K562 (cell line): ENCODE data around the gene PRICKLE2. TPM values are rescaled to one million over a fixed set of nuclear protein-coding genes. Genes with fewer than 3 reads are reported as not detected.
A peak's percentile ranks its signal among the peaks of the same experiment; 100 is the strongest.

Experiments
- ATAC-seq: fragments of 200-7000 bp; cut with Tn5 transposase; 3 replicates; pipeline ENCODE4 v1.9.1; 2020; ENCODE audit warnings: moderate library complexity
- BruUV-seq: library from RNA; stranded (reverse); fragments of 400-500 nt; replicated peaks from 2 replicates; lab custom pipeline; 2021; lab: Mats Ljungman, UMichigan
- CTCF ChIA-PET: fragments of 300-600 bp; formaldehyde crosslinking; extraction: SDS; loops from one replicate; lab custom pipeline; 2021; ENCODE audit warnings: low intra/inter-chr PET ratio; lab: Yijun Ruan, JAX
- POLR2A ChIA-PET: fragments of 300-600, 350-650 bp; sonication (Branson Sonifier 250); formaldehyde crosslinking; extraction: SDS; loops from one replicate; lab custom pipeline; 2021; ENCODE audit warnings: antibody characterized with exemption, inconsistent platforms; lab: Yijun Ruan, JAX
- DNase-seq, 4 experiments: peaks; one replicate each; pipeline versions ENCODE4 v3.0.0 to v3.0.0-alpha.2; 2011 to 2018; ENCODE audit warnings: low spot score in 3 of 4, mixed read lengths in 3 of 4; ENCODE audit errors: extremely low read depth in 1 of 4
- FAIRE-seq: peaks from 2 replicates; lab custom pipeline; 2011; peaks lifted over from hg19 to GRCh38; lab: Jason Lieb, UNC
- H2AFZ ChIP-seq: 2 replicates; pipeline ENCODE4 v1.6.0; 2011; ENCODE audit warnings: low read depth, low read length, control low read depth, inconsistent platforms
- H3K27ac ChIP-seq: fragments of 200-600 bp; 3 replicates; pipeline ENCODE4 v1.8.0; 2011; ENCODE audit warnings: low read depth, mild to moderate bottlenecking, control low read depth, inconsistent platforms, low read length, moderate library complexity, mixed read lengths; ENCODE audit errors: extremely low read depth
- H3K27me3 ChIP-seq, 2 experiments: fragments of 300-600 bp in 1 of 2; 2 replicates in 1 of 2; 3 replicates in 1 of 2; pipeline versions ENCODE4 v1.6.0 to v1.8.0; 2011; ENCODE audit warnings: inconsistent platforms in 2 of 2, low read length in 2 of 2, mild to moderate bottlenecking in 1 of 2, mixed read lengths in 1 of 2, moderate library complexity in 1 of 2; ENCODE audit not compliant: control insufficient read depth in 2 of 2, insufficient read depth in 2 of 2
- H3K36me3 ChIP-seq: fragments of 300-600 bp; 3 replicates; pipeline ENCODE4 v1.8.0; 2011; ENCODE audit warnings: mild to moderate bottlenecking, low read length, inconsistent platforms; ENCODE audit not compliant: control insufficient read depth, insufficient read depth
- H3K4me1 ChIP-seq, 2 experiments: fragments of 200-600 bp in 1 of 2; replicated peaks in 1 of 2; 2 replicates in 1 of 2; 3 replicates in 1 of 2; pipeline versions ENCODE4 v1.5.1 to v1.8.0; 2011; ENCODE audit warnings: inconsistent platforms in 2 of 2, low read length in 2 of 2, mild to moderate bottlenecking in 1 of 2, mixed read lengths in 1 of 2, moderate library complexity in 1 of 2; ENCODE audit not compliant: control insufficient read depth in 2 of 2, insufficient read depth in 2 of 2
- H3K4me2 ChIP-seq: 2 replicates; pipeline ENCODE4 v1.6.1; 2011; ENCODE audit warnings: low read length, control low read depth, inconsistent platforms, mixed read lengths; ENCODE audit not compliant: insufficient read depth
- H3K4me3 ChIP-seq: fragments of 200-600 bp; sonication (generic), shearing (Covaris generic); 2 replicates; pipeline ENCODE4 v1.5.1; 2016; ENCODE audit warnings: control low read depth, inconsistent platforms
- H3K79me2 ChIP-seq: fragments of 200-600 bp; 3 replicates; pipeline ENCODE4 v1.8.0; 2011; ENCODE audit warnings: low read length, inconsistent platforms; ENCODE audit not compliant: control insufficient read depth, insufficient read depth
- H3K9ac ChIP-seq, 2 experiments: 2 replicates each; pipeline versions ENCODE4 v1.6.0 to v1.6.1; 2011; ENCODE audit warnings: low read depth in 2 of 2, low read length in 2 of 2, control low read depth in 1 of 2, inconsistent platforms in 1 of 2, mild to moderate bottlenecking in 1 of 2, mixed read lengths in 1 of 2; ENCODE audit not compliant: insufficient read depth in 1 of 2
- H3K9me1 ChIP-seq: one replicate; pipeline ENCODE4 v1.6.0; 2011; ENCODE audit warnings: inconsistent platforms, mild to moderate bottlenecking, low read length, moderate library complexity; ENCODE audit not compliant: control insufficient read depth, insufficient read depth
- H3K9me3 ChIP-seq: replicated peaks from 2 replicates; pipeline ENCODE4 v1.5.1; 2011; ENCODE audit warnings: low read depth, low read length, inconsistent platforms; ENCODE audit not compliant: control insufficient read depth, insufficient read depth
- H4K20me1 ChIP-seq: replicated peaks from 2 replicates; pipeline ENCODE4 v1.6.1; 2011; ENCODE audit warnings: low read length, inconsistent platforms, mixed read lengths; ENCODE audit not compliant: control insufficient read depth, insufficient read depth
- CTBP1 ChIP-seq: fragments of 450-650 bp; IDR thresholded peaks from 2 replicates; pipeline ENCODE4 v1.6.1; 2016; ENCODE audit warnings: borderline replicate concordance
- EWSR1 ChIP-seq: fragments of 450-650 bp; IDR thresholded peaks from 2 replicates; pipeline ENCODE4 v1.6.1; 2018; ENCODE audit warnings: borderline replicate concordance, mild to moderate bottlenecking, low read depth, moderate library complexity; ENCODE audit not compliant: partially characterized antibody
- WGBS: fragments of 100-300 bp; shearing (Covaris generic); methylation state at CpG from one replicate; pipeline ENCODE4 v1.1.6; 2016; ENCODE audit warnings: low coverage, mixed read lengths; ENCODE audit not compliant: insufficient coverage; ENCODE audit errors: missing lambda C conversion rate; 5-methylcytosine and 5-hydroxymethylcytosine counted together
- in situ Hi-C: fragments of 300-500 bp; cut with MboI; formaldehyde crosslinking; loops from 4 replicates; pipeline ENCODE4 v1.15.0; 2018; ENCODE audit warnings: inconsistent platforms, mixed read lengths
- intact Hi-C: fragments of 100-400 bp; cut with micrococcal nuclease; formaldehyde crosslinking; loops from 2 replicates; pipeline ENCODE4 v1.14.2; 2022
- polyA plus RNA-seq, 8 experiments: library from polyadenylated mRNA; depleted of rRNA in 4 of 8; stranded (reverse) in 5 of 8; unstranded in 3 of 8; fragments of >200 nt; fragmentation: Nextera tagmentation in 2 of 8; fragmentation: Illumina TruSeq in 1 of 8; extraction: Ambion mirVana in 2 of 8; extraction: Trizol in 1 of 8; gene quantifications; 2 replicates each; pipeline versions ENCODE4 v1.2.1 to v1.2.3, GENCODE V29; 2011 to 2014; ENCODE audit warnings: inconsistent platforms in 1 of 8, missing spikeins in 1 of 8
- total RNA-seq, 7 experiments: library from RNA; depleted of rRNA in 6 of 7; stranded (reverse); fragments of >200 nt in 6 of 7; fragmentation: Illumina TruSeq in 2 of 7; extraction: Trizol in 2 of 7; gene quantifications; 2 replicates each; pipeline versions ENCODE4 v1.2.1 to v1.2.3, GENCODE V29; 2011 to 2021; ENCODE audit warnings: low replicate concordance in 1 of 7
- TF ChIP-seq, protein P1 (sequence below), 3 experiments: fragments of 200-800 bp in 1 of 3; fragments of 250-450 bp in 1 of 3; fragments of 450-650 bp in 1 of 3; sonication (Bioruptor Pico) in 1 of 3; sonication (Bioruptor generic) in 1 of 3; formaldehyde crosslinking in 1 of 3; IDR thresholded peaks; 2 replicates each; pipeline versions ENCODE4 v1.6.1 to v1.8.0; 2016 to 2022; ENCODE audit warnings: mild to moderate bottlenecking in 2 of 3, missing genetic modification characterization in 2 of 3, missing compliant biosample characterization in 1 of 3, moderate library complexity in 1 of 3

The PRICKLE2 gene
- total and polyA plus RNA-seq, 9 of the 15 experiments (the other 6 are each of a cell fraction or from before 2014, with no cell fraction given), result 0.07 to 0.09 TPM; not detected in 7

DNA sequence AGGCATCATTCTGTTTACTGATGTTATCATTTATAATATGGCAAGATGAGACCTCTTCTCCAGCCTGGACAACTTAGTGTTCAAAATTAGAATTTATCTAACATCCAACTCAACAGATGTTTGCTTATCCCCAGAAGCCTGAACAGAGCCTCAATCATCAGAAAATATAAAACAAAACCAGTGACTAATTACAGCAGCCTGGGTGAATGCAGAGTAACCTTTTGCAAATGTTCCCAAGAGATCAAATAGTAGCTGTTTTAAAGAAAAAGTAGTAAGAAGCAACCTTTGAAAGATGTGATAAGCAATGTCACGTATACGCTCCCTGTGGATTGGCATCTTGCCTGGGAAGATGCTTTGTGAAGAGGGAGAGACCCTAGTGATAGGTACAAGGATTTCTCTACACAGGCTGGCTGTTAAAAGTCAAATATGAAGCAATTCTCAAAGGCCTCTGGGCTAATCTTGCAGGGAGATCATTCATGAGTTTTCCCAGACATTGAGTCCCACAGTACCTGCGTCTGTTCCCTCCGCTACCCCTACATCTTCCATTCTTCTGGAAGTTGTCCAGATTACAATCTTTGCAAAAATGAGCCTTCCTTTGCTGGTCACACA, 39.3 kb upstream of the PRICKLE2 start:
- Histone ChIP-seq H3K36me3 (no peaks in the 10 kb centered on the region), H3K9me3 (no peaks in the 10 kb centered on the region), H3K27me3 (peaks cover 0 to 5% of the 10 kb centered on the region in 2 experiments; a peak in 2 of 5 replicates), H3K9ac (no peak overlapping the region), H4K20me1 (no peaks in the 10 kb centered on the region), H3K4me1 (no peaks in the 10 kb centered on the region), H3K79me2 (no peaks in the 10 kb centered on the region), H3K9me1 (no peaks in the 10 kb centered on the region), H3K4me2 (no peak overlapping the region), H3K27ac (no peak overlapping the region), H3K4me3 (no peak overlapping the region), H2AFZ (no peak overlapping the region)
- TF ChIP-seq, protein P1, sequence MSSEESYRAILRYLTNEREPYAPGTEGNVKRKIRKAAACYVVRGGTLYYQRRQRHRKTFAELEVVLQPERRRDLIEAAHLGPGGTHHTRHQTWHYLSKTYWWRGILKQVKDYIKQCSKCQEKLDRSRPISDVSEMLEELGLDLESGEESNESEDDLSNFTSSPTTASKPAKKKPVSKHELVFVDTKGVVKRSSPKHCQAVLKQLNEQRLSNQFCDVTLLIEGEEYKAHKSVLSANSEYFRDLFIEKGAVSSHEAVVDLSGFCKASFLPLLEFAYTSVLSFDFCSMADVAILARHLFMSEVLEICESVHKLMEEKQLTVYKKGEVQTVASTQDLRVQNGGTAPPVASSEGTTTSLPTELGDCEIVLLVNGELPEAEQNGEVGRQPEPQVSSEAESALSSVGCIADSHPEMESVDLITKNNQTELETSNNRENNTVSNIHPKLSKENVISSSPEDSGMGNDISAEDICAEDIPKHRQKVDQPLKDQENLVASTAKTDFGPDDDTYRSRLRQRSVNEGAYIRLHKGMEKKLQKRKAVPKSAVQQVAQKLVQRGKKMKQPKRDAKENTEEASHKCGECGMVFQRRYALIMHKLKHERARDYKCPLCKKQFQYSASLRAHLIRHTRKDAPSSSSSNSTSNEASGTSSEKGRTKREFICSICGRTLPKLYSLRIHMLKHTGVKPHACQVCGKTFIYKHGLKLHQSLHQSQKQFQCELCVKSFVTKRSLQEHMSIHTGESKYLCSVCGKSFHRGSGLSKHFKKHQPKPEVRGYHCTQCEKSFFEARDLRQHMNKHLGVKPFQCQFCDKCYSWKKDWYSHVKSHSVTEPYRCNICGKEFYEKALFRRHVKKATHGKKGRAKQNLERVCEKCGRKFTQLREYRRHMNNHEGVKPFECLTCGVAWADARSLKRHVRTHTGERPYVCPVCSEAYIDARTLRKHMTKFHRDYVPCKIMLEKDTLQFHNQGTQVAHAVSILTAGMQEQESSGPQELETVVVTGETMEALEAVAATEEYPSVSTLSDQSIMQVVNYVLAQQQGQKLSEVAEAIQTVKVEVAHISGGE (CRISPR knock-in tag; IDR thresholded peaks at IDR 0.05), result peak in 1 of 3 experiments; percentile 64; a peak in 1 of 6 replicates
- TF ChIP-seq EWSR1 (peak; percentile 18), CTBP1 (no peak)
- no TSS peak for BruUV-seq
- intact Hi-C loops, result no loop called here
- in situ Hi-C loops, result no loop called here
- ATAC-seq (no peak), FAIRE-seq (no peak), DNase-seq (no peak)
- POLR2A ChIA-PET, result interaction anchor here (1.3 kb wide), 1 partner anchor 12 kb away, joined by 5 read pairs; no protein-coding TSS in a partner anchor
- CTCF ChIA-PET, result no interaction called here
- 0% methylated on average over 2 of the region's 4 CpGs for WGBS
